ENCODE results near the gene DNAH12.

DNA sequence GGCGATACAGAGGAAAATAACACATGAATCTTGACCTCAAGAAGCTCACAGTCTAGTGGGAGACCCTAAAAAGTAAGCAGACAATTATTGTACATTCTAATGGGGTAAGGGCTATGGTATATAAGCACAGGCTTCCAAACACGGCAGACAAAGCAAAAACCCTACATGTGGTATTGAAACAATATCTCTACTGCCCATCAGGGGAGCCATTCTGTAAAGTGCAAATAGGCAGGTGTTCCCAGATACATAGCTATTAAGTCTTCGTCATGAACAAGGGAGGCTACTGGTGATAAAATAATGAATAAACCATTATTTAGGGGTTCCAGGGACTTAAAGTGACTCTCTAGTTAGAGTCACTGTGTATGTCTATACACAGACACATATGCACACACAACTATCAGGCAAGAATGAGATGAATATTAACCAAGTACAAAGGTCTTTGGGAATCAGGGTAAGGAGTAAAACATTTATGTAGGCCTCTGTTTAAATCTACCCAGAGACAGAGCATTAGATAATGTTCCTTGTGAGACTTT is 213.0 kb downstream of the DNAH12 start:
- TF ChIP-seq YY1 (IDR thresholded peaks at IDR 0.05; ENCODE audit: insufficient read depth, insufficient read length) (no peak), ZNF274 (IDR thresholded peaks at IDR 0.05; ENCODE audit: low read depth, low read length) (no peak)
